ENCODE data around the gene PANK3.

PANK3 gene

GRCh38 chr5:168578538-168579487, at the start of gene PANK3:
PANK3 (minus strand) TSS chr5:168579368; CDS start chr5:168579283, 85 bp downstream.
- DNase-seq (ENCODE audit: low spot score) = peak; percentile 91
- in situ Hi-C loops (cut with MboI; ENCODE audit: low sequenced_read_pairs, unreplicated experiment) = no loop called here
- TF ChIP-seq CTCF (IDR thresholded peaks at IDR 0.05; ENCODE audit: borderline replicate concordance, control extremely low read depth, extremely low read depth, insufficient read depth, missing control alignments) = no peak

GRCh38 chr5:168624850-168625364, 45.7 kb upstream of the PANK3 start:
- no peak for TF ChIP-seq CTCF (IDR thresholded peaks at IDR 0.05; ENCODE audit: borderline replicate concordance, control extremely low read depth, extremely low read depth, insufficient read depth, missing control alignments)
- DNase-seq (ENCODE audit: low spot score) = no peak
- in situ Hi-C loops (cut with MboI; ENCODE audit: low sequenced_read_pairs, unreplicated experiment) = no loop called here

- TF ChIP-seq CTCF (IDR thresholded peaks at IDR 0.05; ENCODE audit: borderline replicate concordance, control extremely low read depth, extremely low read depth, insufficient read depth, missing control alignments) = no peak
- no peak for DNase-seq (ENCODE audit: low spot score)
- in situ Hi-C loops (cut with MboI; ENCODE audit: low sequenced_read_pairs, unreplicated experiment) = no loop called here
Measured at GRCh38 chr5:168620807-168621206, 41.6 kb upstream of the PANK3 start.

GRCh38 chr5:168614661-168615060, 35.5 kb upstream of the PANK3 start:
- in situ Hi-C loops (cut with MboI; ENCODE audit: low sequenced_read_pairs, unreplicated experiment) = no loop called here
- TF ChIP-seq CTCF (IDR thresholded peaks at IDR 0.05; ENCODE audit: borderline replicate concordance, control extremely low read depth, extremely low read depth, insufficient read depth, missing control alignments) = no peak
- no peak for DNase-seq (ENCODE audit: low spot score)

- TF ChIP-seq CTCF (IDR thresholded peaks at IDR 0.05; ENCODE audit: borderline replicate concordance, control extremely low read depth, extremely low read depth, insufficient read depth, missing control alignments) = no peak
- in situ Hi-C loops (cut with MboI; ENCODE audit: low sequenced_read_pairs, unreplicated experiment) = no loop called here
- no peak for DNase-seq (ENCODE audit: low spot score)
Measured at GRCh38 chr5:168613996-168614395, 34.8 kb upstream of the PANK3 start.

- in situ Hi-C loops (cut with MboI; ENCODE audit: low sequenced_read_pairs, unreplicated experiment) = no loop called here
- DNase-seq (ENCODE audit: low spot score) = no peak
- no peak for TF ChIP-seq CTCF (IDR thresholded peaks at IDR 0.05; ENCODE audit: borderline replicate concordance, control extremely low read depth, extremely low read depth, insufficient read depth, missing control alignments)
Measured at GRCh38 chr5:168613396-168613795, 34.2 kb upstream of the PANK3 start.

Data from GM13976 (cell line).